Left renal cortex interstitium (tissue), 4 donors: Measurements from ENCODE around the gene RCBTB1. TPM values are rescaled to one million over a fixed set of nuclear protein-coding genes. Genes with fewer than 3 reads are reported as not detected.
"Not testable (repeated sequence)": the region's sequence is repeated elsewhere in the genome, so short reads cannot be mapped to it uniquely, and the experiment has no call there.

Source experiments
- DNase-seq, 4 donors: peaks; one replicate each; pipeline ENCODE4 v3.0.0-alpha.2; 2013; ENCODE audit warnings: low read depth in 4 of 4, low spot score in 2 of 4, missing footprints in 1 of 4
- polyA plus RNA-seq, 4 donors: library from polyadenylated mRNA; unstranded; fragments of 120-200 nt; gene quantifications; one replicate each; pipeline ENCODE4 v1.2.1, GENCODE V29; 2013; ENCODE audit not compliant: insufficient read length in 4 of 4

RCBTB1 gene
- 10 to 100 TPM; 34.8 to 46.6 (median 39.2) TPM for polyA plus RNA-seq

GRCh38 chr13:49585220-49586157, at the start of gene RCBTB1:
Gene RCBTB1, minus strand, starts transcription at chr13:49585558. Its CDS starts 18,279 bp downstream, at chr13:49567279.
- DNase-seq = peak; percentile 39 to 65 (median 54)

GRCh38 chr13:49633710-49634109, 48.4 kb upstream of the RCBTB1 start:
- no peak for DNase-seq

- DNase-seq = no peak
Observed at GRCh38 chr13:49632156-49632555, 46.8 kb upstream of the RCBTB1 start.

- DNase-seq = no peak
Observed at GRCh38 chr13:49630580-49630979, 45.2 kb upstream of the RCBTB1 start.

GRCh38 chr13:49629947-49630346, 44.6 kb upstream of the RCBTB1 start:
- DNase-seq = no peak

GRCh38 chr13:49629196-49629938, 44.0 kb upstream of the RCBTB1 start:
- no peak for DNase-seq

- DNase-seq = no peak
Observed at GRCh38 chr13:49627831-49628652, 42.7 kb upstream of the RCBTB1 start, which contains the start of gene ARL11. Gene ARL11, plus strand, starts transcription at chr13:49628507. Its CDS starts 1,941 bp downstream, at chr13:49630448.

GRCh38 chr13:49625392-49626079, 40.2 kb upstream of the RCBTB1 start:
- DNase-seq = no peak

GRCh38 chr13:49624229-49624628, 38.9 kb upstream of the RCBTB1 start:
- DNase-seq = no peak

GRCh38 chr13:49622174-49622946, 37.0 kb upstream of the RCBTB1 start:
- DNase-seq = no peak

GRCh38 chr13:49620170-49620621, 34.8 kb upstream of the RCBTB1 start:
- DNase-seq = no peak

GRCh38 chr13:49616676-49617065, 31.3 kb upstream of the RCBTB1 start:
- DNase-seq = no peak

- DNase-seq = no peak
Observed at GRCh38 chr13:49615836-49616675, 30.7 kb upstream of the RCBTB1 start.

GRCh38 chr13:49612042-49612441, 26.7 kb upstream of the RCBTB1 start:
- not testable (repeated sequence) for DNase-seq

- no peak for DNase-seq
Observed at GRCh38 chr13:49610176-49610575, 24.8 kb upstream of the RCBTB1 start.

GRCh38 chr13:49608651-49609331, 23.4 kb upstream of the RCBTB1 start:
- no peak for DNase-seq

GRCh38 chr13:49607761-49608160, 22.4 kb upstream of the RCBTB1 start:
- no peak for DNase-seq
